Brain microvascular endothelial cell (primary cell): Measurements from ENCODE around the gene MEG3.

Experiments
- DNase-seq: peaks from one replicate; pipeline ENCODE4 v3.0.0-alpha.2; 2020
- H3K27ac ChIP-seq: fragments of 250-450 bp; sonication (Bioruptor Pico); 2 replicates; pipeline ENCODE4 v1.5.1; 2020; ENCODE audit warnings: mild to moderate bottlenecking, moderate library complexity
- H3K27me3 ChIP-seq: fragments of 250-450 bp; sonication (Bioruptor Pico); replicated peaks from 2 replicates; pipeline ENCODE4 v1.5.1; 2020; ENCODE audit warnings: mild to moderate bottlenecking
- H3K36me3 ChIP-seq: fragments of 250-450 bp; sonication (Bioruptor Pico); replicated peaks from 2 replicates; pipeline ENCODE4 v1.5.1; 2020; ENCODE audit warnings: mild to moderate bottlenecking
- H3K4me3 ChIP-seq: 2 replicates; pipeline ENCODE4 v1.5.1; 2011; ENCODE audit warnings: low read depth, mild to moderate bottlenecking, control low read depth, low read length, moderate library complexity
- CTCF ChIP-seq: IDR thresholded peaks from 2 replicates; pipeline ENCODE4 v1.5.1; 2011; ENCODE audit warnings: low read depth, mild to moderate bottlenecking, moderate library complexity, low read length, control low read depth, inconsistent platforms; ENCODE audit errors: missing control alignments
- in situ Hi-C: cut with HindIII; loops from 2 replicates; pipeline ENCODE4 v1.10.0; 2017; ENCODE audit warnings: low sequenced_read_pairs, low pct_ligation_motif_present

MEG3 gene

GRCh38 chr14:100851586-100851916 lies 25.6 kb downstream of the MEG3 start:
- Histone ChIP-seq H3K4me3 (no peak overlapping the region), H3K27me3 (no peaks in the 10 kb centered on the region), H3K36me3 (peaks cover 36% of the 10 kb centered on the region), H3K27ac (no peak overlapping the region)
- in situ Hi-C loops, result no loop called here
- DNase-seq, result no peak
- TF ChIP-seq CTCF, result no peak

DNA sequence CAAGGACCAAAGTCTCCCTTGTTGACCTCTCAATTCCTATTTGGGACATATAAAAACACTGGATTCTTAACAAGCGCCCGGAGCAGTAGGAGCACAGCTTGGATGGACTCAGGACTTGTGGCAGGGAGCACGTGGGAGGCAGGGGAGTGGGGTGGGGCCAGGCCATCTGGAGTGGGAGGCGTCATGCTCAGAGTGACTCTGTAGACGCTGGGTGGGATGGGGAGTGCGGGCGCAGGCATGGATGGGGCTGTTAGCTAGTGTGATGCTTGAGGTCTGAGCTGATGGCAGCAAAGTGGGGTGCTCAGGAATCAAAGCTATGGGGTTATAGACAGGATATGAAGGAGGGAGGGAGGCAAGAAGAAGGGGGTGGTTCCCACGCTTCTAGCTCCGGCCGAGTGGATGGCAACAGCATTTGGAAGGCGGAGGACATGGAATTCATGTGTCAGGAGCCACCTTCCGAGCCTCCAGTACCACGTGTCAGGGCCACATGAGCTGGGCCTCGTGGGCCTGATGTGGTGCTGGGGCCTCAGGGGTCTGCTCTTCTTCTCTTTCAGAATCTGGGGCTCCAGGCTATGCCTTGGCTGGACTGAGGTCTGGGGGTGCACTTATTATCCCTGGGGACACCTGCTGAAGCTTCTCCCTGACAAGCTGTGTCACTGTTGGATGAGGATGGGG lies 26.2 kb downstream of the MEG3 start:
- H3K36me3 ChIP-seq, result peaks cover 39% of the 10 kb centered on the region
- DNase-seq, result no peak

DNA sequence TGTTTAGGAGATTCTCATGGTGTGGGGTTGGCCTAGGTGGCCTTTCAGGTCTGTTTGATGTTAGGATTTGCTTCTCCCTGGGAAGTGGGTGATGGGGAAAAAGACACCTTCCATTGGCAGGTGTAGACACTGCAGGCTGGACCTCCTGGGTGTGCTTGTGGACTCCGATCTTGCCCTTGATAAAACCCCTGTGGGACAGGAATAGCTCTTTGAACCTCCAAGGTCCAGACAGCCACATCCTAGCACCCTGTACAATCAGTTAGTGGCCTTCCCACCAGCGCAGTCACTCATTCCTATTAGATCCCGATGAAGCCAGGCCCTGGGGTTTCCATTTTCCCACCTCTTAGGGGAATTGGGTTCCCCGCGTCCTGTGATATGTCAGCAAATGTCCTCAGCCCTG lies 28.5 kb downstream of the MEG3 start:
- in situ Hi-C loops, result no loop called here
- no peak overlapping the region for H3K27ac ChIP-seq
- TF ChIP-seq CTCF, result no peak
- H3K36me3 ChIP-seq, result peaks cover 43% of the 10 kb centered on the region
- H3K4me3 ChIP-seq, result no peak overlapping the region
- H3K27me3 ChIP-seq, result no peaks in the 10 kb centered on the region
- DNase-seq, result no peak

More for the DNA sequence above, 26.2 kb downstream of the MEG3 start:
- TF ChIP-seq CTCF, result no peak
- H3K27ac ChIP-seq, result no peak overlapping the region
- no peak overlapping the region for H3K4me3 ChIP-seq
- H3K27me3 ChIP-seq, result no peaks in the 10 kb centered on the region
- in situ Hi-C loops, result no loop called here

GRCh38 chr14:100855256-100855930 lies 29.5 kb downstream of the MEG3 start:
- no peak overlapping the region for H3K4me3 ChIP-seq
- no peaks in the 10 kb centered on the region for H3K27me3 ChIP-seq
- in situ Hi-C loops, result no loop called here
- DNase-seq, result no peak
- peaks cover 49% of the 10 kb centered on the region for H3K36me3 ChIP-seq
- no peak overlapping the region for H3K27ac ChIP-seq
- TF ChIP-seq CTCF, result peak; percentile 23

- no peaks in the 10 kb centered on the region for H3K27me3 ChIP-seq
- DNase-seq, result no peak
- in situ Hi-C loops, result no loop called here
- TF ChIP-seq CTCF, result no peak
- no peak overlapping the region for H3K27ac ChIP-seq
- H3K36me3 ChIP-seq, result peaks cover 46% of the 10 kb centered on the region
- H3K4me3 ChIP-seq, result no peak overlapping the region
These were observed 30.4 kb downstream of the MEG3 start for GRCh38 chr14:100856056-100856950.
